CD4-positive, alpha-beta T cell treated with Interleukin-15 for 4 hours (primary cell): Measurements from ENCODE around the gene KCNK7.

Source experiments
- DNase-seq: peaks from one replicate; pipeline ENCODE4 v3.0.0-alpha.2; 2020; ENCODE audit warnings: low spot score

KCNK7 gene

DNA sequence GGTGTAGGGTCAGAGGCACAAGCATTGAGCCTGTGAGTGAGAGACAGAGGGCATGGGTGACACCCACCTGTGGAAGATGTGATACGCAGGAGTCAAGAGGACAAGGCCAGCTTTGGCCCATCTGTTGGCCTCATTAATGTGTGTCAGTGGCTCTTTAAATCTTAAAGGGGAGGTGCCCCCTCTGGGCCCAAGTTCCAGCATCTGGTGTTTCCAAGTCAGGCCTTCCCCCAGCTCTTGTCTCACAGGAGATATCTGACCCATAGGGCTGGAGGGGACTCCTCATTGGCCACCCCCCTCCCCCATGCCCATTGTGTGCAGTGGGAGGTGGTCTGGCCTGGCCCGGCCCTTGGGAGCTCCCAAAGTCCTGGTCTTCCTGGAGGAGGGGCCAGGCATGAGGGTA, 8.9 kb downstream of the KCNK7 start:
- DNase-seq, result no peak

DNA sequence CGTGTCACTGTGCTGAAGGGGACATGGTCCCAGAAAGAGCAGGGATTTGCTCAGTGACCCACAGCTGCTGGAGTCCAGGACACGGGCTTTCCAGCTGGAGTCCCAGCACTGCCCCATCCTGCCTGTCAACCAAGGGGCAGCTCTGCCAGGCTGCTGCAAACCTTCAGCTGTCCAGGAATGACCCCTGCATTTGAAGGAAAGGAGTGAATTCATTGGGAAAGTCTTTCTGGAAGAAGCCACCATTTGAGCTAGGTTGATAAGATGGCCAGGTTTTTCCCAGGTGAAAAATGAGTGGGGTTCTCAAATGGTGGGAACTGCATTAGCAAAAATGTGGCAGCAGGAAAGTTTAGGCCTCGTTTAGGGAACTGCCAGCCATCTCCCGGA, 9.4 kb downstream of the KCNK7 start:
- DNase-seq, result no peak

DNA sequence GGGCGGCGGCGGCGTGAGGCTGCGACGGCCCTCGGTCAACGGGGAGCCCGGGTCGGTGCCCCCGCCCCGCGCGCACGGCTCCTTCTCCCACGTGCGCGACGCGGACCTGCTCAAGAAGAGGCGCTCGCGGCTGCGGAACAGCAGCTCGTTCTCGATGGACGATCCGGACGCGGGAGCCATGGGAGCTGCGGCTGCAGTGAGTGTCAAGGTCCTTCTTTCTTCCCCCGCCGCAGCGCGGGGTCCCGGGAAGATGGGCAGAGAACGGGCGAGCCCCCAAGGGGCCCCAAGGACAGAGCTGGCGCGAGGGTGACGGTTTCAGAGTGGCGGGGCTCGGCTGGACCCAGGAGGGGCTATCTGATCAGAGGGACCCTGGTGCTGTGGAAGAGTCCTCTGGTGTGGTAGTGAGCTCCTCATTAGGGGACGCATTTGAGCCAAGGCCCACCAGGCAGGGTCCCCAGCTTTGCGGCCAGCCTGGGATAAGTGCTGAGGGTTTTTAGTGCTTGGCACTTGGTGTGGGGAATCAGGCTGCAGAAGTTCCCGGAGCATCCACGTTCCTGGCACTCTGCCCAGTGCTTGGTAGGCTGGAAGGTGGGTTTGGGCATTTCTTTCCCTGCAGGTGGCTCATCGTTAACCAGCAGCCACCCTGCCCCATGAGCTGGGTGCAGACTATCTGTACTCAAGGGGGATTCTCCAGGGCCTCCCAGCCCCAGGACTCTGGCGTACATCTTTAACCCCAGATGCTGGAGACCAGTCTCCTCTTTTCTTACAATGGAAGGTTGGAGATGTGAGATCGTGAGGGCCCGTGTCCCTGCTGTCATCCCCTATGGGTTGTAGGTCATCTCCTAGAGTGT, 10.0 kb downstream of the KCNK7 start:
- no peak for DNase-seq

DNA sequence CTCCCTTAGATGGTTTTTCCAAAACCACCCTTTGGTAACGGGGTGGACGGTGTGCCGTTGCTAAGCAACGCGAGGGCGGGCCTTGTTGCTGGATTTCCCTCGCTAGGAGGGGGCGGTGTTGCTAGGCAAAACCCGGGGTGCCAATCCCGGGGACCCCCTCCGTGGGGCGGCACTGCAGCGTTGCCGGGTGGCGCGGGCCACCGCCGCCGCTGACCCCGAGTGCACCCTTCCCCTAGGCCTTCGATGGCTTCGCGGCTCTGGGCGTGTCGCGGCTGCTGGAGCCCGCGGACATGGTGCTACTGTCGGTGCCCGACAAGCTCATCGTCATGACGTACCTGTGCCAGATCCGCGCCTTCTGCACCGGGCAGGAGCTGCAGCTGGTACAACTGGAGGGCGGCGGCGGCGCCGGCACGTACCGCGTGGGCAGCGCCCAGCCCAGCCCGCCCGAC, 10.9 kb downstream of the KCNK7 start:
- DNase-seq, result no peak

DNA sequence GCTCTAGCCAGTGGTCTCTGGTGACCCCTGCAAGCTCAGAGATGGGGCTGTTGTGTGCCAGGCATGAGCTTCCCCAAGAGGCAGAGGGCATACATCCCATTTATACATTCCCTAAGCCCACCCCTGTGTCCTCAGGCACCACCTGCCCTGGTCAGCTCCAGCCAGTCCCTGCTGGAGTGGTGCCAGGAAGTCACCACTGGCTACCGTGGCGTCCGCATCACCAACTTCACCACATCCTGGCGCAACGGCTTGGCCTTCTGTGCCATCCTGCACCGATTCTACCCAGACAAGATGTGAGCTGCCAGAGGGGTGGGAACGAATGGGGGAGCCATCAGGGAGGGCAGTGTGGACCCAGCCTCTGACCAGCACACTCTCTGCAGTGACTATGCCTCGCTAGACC, 11.5 kb downstream of the KCNK7 start:
- no peak for DNase-seq

DNA sequence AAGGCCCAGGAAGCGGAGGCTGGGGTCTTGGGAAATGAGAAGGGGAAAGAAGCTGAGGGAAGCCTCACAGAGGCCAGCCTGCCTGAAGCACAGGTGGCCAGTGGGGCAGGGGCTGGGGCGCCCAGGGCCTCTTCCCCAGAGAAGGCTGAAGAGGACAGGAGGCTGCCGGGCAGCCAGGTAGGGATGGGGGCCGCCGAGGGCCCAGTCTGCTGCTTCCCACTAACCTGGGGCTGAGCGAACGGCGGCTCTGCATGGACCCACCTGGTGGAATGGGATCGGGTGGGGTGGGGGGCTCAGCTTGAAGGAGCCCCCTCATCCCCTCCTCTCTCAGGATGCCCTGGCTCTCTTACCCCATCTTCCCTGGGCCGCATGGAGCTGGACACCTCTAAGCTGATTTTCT, 12.0 kb downstream of the KCNK7 start:
- DNase-seq, result no peak

DNA sequence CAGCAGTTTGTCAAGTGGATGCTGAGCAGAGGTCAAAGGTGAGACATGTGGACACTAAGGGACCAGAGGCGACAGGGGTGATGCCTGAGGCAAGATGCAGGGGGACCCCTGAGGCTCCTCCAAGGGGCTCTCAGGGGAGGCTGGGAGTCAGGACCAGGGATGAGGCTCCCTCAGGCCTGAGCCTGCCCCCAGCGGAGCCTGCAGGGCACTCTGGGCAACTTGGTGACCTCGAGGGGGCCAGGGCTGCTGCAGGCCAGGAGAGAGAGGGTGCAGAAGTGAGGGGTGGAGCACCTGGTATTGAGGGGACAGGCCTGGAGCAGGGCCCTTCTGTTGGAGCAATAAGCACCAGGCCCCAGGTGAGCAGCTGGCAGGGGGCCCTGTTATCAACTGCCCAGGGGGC, 13.7 kb downstream of the KCNK7 start:
- DNase-seq, result no peak

DNA sequence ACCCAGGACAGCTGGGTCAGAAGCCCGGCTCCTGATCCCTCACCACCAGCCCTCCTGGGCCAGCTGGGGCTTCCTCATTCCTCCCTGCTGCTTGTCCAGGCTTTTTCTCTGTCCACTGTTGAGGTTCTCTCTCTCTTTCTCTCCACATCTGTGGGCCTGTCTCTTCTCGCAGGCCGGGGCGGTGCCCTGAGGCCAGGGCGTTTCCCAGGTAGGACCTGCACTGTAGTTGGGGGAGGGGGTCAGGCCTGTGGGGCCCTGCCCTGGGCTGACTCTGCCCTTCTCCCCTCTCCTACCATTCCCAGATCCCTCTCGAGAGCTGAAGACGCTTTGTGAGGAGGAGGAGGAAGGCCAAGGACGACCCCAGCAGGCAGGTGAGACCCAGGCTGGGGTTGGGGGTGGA, 14.8 kb downstream of the KCNK7 start:
- no peak for DNase-seq

DNA sequence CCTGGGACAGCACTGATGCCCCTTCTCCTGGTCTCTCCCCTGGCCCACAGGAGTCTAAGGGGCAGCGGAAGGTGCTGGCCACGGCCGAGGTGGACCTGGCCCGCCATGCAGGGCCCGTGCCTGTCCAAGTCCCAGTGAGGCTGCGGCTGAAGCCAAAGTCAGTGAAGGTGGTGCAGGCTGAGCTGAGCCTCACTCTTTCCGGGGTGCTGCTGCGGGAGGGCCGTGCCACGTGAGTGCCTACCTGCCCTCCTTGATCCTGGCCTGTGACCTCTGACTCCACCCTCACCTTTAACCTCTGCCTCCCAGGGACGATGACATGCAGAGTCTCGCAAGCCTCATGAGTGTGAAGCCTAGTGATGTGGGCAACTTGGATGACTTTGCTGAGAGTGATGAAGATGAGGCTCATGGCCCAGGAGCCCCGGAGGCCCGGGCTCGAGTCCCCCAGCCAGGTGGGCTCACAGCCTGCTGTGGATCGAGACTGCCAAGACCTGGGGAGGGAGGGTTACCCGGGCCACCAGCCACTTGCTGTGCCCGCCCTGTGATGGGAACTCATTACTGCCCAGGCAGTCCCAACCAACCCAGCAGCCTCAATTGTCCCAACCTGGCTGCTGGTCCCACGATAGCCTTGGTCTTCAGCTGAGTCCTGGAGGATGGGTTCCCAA, 15.4 kb downstream of the KCNK7 start:
- DNase-seq, result no peak

DNA sequence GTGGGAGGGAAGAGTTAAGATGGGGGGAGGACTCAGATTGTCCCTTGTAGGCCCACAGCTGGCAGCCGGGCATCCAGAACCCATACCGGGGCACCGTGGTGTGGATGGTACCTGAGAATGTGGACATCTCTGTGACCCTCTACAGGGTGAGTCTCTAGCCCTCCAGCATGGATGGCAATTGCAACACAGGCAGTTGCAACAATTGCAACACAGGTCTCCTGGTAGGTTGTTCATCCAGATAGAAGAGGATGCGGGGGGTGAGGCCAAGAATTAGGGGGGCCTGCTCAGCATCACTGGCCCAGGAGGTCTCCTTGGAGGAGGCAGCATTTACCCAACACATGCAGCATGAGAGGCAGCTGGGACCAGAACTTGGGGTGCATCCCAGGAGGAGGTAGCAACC, 16.3 kb downstream of the KCNK7 start:
- DNase-seq, result no peak

DNA sequence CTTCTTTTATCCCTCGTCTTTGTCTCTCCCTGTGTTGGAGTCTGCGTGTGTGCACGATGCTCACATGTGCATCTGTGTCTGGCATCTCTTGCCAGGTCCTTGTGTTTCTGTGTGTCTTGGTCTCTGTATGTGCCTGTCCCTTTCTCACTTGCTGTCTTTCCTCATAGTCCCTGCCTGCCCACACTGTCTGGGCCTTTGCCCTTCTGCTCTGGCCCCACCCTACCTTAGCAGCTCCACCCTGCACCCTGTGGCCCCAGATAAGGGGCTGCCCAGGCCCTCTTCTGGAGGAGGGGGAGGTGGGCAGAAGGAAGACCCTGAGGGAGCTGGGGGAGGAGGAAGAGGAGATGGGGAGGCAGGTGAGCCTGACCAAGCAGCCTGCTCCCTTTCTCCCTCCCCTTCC, 16.9 kb downstream of the KCNK7 start:
- no peak for DNase-seq

DNA sequence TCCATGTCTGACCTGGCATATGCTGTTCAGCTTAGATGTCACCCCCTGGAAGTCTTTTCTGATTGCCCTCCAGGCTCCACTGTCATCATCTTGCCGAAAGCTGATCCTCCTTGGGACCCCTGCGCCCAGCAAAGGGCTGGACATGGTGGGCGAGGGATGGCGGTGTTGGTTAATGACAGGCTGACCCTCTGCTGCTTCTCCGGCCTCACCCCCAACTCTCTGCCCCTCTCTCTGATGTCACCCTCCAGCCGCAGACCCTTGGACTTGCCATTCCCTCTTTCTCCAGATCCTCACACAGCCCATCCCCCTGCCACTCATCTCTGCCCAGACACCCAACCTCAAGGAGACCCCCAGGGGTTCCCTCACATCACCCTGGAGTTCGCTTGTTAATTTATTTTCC, 17.5 kb downstream of the KCNK7 start:
- no peak for DNase-seq

DNA sequence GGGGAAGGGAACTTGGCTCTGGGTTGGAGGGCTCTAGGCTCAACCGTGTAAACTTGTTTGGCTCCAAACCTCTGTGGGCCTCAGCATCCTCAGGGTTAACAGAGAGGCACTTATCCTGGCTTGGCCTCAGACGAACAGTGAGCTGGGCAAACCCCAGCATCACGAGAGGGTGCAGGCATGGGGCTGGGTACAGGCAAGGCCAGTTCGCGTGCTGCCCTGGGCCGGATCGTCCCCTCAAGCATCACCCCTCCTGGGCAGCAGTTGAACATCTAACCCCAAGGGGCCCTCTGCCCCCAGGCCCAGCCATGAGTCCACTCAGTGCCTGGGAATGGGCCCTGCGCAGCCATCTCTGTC, 17.9 kb downstream of the KCNK7 start:
- DNase-seq, result no peak

DNA sequence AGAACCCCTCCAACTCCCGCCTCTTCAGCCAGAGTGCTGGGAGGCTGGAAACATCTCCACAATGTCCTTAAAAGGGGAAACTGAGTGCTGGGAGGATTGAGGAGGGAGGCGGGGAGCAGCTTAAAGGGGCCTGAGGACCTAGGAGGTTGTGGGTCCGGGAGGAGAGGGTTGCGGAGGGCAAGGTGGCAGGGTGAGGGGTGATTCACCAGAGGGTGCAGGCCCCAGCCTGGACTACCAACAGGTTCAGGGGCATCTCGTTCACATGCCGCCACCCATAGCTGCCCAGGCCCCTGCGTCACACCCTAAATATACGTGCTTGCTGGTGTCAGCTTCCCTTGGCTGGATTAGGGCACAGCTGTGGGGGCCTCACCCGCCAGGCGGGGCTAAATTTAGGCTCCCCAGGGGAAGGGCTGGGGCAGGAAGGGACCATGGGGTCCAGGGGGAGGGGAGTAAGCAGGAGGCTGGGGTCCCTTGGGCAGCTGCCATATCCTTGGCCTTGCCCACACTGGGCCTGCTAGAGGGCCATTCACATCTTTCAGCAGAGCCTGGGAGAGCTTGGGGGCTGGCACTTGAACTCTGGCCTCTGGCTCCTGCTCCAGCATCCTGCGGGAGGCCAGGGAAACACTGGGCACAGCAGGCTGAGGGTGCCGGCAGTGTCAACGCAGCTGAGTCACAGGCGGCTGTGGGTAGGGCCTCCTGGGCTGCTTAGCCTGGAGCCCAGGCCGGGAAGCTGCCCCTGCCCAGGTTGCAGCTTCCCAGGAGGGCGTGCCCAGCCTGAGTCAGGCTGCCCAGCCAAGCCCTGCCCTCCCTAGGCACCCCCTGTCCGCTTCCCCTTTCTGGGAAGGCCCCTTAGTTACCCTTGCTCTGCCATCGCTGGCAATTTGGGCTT, 18.5 kb downstream of the KCNK7 start:
- no peak for DNase-seq

DNA sequence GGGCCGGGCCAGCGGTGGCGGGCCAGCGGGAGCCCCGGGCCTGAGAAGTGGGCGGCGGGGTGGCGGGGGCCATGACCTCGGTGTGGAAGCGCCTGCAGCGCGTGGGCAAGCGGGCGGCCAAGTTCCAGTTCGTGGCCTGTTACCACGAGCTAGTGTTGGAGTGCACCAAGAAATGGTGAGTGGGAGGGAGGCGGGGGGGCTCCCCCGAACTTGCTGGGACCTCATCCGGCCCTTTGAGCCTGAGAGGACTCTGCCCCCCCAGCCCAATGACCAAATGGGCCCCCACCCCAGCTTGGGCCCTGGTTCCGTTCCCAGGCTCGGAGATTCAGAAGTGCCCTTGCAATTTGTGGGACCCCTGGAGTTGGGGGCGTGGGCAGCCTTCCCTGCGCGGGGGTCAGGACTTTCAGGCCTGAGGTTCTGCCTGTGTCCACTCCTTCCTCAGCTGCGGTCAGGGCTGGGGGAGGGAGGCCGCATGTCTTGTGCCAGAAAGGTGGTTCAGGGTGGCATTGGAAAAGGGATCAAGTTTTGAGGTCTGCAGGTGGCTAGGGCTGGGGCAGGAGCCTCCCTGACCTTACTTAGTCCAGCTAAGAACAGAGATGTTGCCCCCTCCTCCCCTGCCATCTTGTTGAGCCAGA, 19.3 kb downstream of the KCNK7 start:
- DNase-seq, result no peak

DNA sequence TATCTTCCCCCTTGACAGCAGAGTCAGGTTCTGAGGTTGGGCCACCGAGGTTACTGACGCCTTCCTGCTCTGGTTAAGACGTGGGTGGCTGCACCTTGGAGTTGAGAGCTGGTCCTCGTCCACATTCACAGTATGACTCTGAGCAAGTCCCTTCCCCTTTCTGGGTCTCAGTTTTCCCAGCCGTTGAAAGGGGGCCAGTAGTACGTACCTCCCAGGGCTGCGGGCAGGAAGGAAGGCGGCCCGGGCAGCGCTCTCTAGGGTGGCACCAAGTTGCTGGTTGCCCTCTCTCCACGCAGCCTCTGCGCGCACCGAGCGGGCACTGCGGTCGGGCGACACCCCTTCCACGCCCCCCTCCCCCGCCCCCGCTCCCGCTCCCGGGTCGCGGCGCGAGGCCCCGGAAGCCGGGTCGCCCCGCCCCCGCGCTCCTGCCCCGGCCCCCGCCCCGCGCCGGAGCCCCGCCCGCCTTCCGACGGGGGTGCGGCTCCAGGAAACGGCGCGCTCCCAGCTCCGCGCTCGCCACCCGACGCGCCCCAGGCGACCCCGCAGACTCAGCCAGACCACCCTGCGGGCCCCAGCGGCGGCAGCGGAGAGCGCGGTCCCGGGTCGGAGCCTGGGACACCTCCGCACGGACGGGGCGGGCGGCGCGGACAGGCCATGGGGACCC, 19.9 kb downstream of the KCNK7 start, which contains the start of gene EHBP1L1:
Gene EHBP1L1 (plus strand): TSS at position 486 of the 664 bp plus-strand sequence. CDS start 250 bp downstream, outside the sequence.
- DNase-seq, result peak; percentile 79

DNA sequence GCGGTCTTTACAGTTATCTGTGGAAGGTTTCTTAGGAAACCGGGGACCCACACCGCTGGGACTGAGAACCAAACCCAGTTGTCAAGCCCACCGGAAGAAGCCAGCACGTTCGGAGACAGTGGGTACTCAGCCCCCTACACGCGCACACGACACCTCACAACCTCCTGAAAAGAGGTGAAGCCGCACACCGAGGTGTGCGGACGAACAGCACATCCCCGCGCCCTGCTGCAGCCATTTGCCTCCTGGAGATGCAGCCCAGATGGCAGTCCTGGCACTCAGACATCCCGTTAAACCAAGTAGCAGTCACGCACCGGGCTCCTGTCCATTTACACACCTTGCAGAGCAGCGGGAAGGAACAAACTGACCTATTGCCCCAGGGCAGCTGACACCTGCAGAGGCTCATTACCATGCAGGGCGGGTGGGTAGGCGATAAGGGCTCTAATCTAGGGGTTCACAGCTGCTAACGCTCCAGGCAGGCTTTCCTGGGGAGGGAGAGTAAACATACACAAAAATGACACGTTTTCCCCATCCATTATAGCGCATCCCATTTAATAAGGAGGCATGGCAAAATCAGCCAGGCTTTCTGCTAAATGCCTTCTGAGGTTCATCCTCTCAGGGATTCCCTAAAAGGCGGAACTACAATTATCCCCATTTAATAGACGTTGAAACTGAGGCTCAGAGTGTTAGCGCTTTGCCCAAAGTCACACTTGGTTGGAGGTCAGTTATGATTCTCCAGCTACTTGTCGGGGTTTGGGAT, 20.6 kb downstream of the KCNK7 start:
- DNase-seq, result no peak

DNA sequence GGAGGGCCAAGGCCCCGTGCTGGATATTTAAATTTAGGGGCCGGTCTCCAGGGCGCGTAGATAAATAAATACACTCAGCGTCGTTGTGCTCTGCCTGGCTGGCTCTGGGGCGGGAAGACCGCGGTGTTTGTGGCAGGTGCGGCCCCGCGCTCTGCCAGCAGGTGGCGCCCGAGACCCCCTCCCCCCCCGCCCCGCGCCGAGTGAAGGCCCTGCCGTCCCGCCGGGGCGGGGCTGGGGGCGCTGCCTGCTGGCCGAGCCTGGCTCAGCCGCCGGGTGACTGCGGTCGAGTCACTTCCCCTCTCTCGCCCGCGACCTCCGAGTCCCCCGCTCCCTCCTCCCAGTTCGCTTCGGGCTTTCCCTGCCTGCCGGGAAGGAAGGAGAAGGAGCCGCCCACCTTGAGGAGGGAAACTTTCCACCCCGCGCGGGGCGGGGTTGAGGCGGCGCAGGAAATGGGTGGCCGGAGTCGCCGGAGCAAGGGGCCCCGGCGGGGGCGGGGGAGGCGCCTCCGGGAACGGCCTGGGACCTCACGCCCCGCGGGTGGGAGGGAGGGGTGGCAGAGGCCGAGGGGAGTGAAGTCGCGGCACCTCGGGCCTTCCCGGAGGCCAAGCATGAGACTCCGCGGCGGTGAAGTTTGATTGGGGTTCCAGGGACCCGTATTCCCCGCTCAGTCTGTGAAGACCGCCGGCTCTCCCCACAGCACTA, 21.3 kb downstream of the KCNK7 start:
- peak; percentile 87 for DNase-seq

DNA sequence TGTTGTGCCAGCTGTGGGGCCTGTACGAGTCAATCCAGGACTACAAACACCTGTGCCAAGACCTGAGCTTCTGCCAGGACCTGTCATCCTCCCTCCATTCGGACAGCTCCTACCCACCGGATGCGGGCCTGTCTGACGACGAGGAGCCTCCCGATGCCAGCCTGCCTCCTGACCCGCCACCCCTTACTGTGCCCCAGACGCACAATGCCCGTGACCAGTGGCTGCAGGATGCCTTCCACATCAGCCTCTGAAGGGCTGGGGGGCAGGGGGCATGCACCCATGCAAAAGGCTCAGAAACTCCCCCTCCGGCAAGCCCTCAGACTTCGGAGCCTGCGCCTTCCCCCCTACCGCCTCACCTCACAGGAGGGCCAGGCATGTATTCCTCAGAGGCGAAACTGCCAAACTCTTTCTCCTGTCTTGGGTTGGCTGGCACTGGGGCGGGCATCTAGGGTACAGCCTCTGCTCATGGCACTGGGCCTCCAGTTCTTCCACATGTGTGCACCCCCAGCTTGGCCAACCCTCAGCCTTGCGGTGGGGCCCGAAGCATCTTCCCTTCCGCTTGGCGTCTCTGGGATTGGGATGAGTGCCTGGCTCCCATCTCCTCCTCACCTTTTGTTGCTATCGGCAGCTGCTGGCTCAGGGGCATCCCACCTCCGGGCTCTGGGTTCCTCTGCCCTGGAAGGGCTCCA, 22.1 kb downstream of the KCNK7 start:
- DNase-seq, result no peak
